Inflammatory macrophage treated with lipopolysaccharide for 1 hour (primary cell): ENCODE results near the gene SERPINB8.

ENCODE experiments used
- DNase-seq, 2 donors: peaks; one replicate each; pipeline ENCODE4 v3.0.0-alpha.2; 2020 to 2022

Gene SERPINB8

GRCh38 chr18:63965716-63966330 is 4.1 kb upstream of the SERPINB8 start:
- DNase-seq = no peak

GRCh38 chr18:63970809-63971205 is 926 bp downstream of the SERPINB8 start:
- peak in 1 of 2 donors; percentile 11 for DNase-seq

GRCh38 chr18:63971320-63972001 is 1.6 kb downstream of the SERPINB8 start:
- peak in 1 of 2 donors; percentile 16 for DNase-seq

GRCh38 chr18:63972002-63972376 is 2.1 kb downstream of the SERPINB8 start:
- peak in 1 of 2 donors; percentile 32 for DNase-seq

- peak in 1 of 2 donors; percentile 37 for DNase-seq
Measured at GRCh38 chr18:63974991-63975390, 5.1 kb downstream of the SERPINB8 start.

- DNase-seq = peak; percentile 40 to 60
Measured at GRCh38 chr18:63975628-63976027, 5.7 kb downstream of the SERPINB8 start.

GRCh38 chr18:63977040-63977439 is 7.2 kb downstream of the SERPINB8 start:
- DNase-seq = no peak

- peak; percentile 40 to 81 for DNase-seq
Measured at GRCh38 chr18:63979409-63979920, 9.6 kb downstream of the SERPINB8 start.

GRCh38 chr18:63980027-63980426 is 10.1 kb downstream of the SERPINB8 start:
- DNase-seq = no peak

GRCh38 chr18:63980896-63981460 is 11.1 kb downstream of the SERPINB8 start:
- DNase-seq = peak; percentile 55 to 59

- DNase-seq = no peak
Measured at GRCh38 chr18:63981719-63982118, 11.8 kb downstream of the SERPINB8 start.

GRCh38 chr18:63982361-63982760 is 12.5 kb downstream of the SERPINB8 start:
- no peak for DNase-seq

- no peak for DNase-seq
Measured at GRCh38 chr18:63986885-63987284, 17.0 kb downstream of the SERPINB8 start.

- DNase-seq = no peak
Measured at GRCh38 chr18:63987743-63988142, 17.9 kb downstream of the SERPINB8 start.

- DNase-seq = no peak
Measured at GRCh38 chr18:63992751-63993150, 22.9 kb downstream of the SERPINB8 start.

GRCh38 chr18:63994783-63995399 is 25.0 kb downstream of the SERPINB8 start:
- peak; percentile 24 to 77 for DNase-seq

- no peak for DNase-seq
Measured at GRCh38 chr18:63997041-63997440, 27.2 kb downstream of the SERPINB8 start.

GRCh38 chr18:63997606-63998005 is 27.7 kb downstream of the SERPINB8 start:
- no peak for DNase-seq

- DNase-seq = no peak
Measured at GRCh38 chr18:63999871-64000270, 30.0 kb downstream of the SERPINB8 start.

GRCh38 chr18:64002581-64002980 is 32.7 kb downstream of the SERPINB8 start:
- DNase-seq = no peak

- DNase-seq = no peak
Measured at GRCh38 chr18:64009305-64009704, 39.4 kb downstream of the SERPINB8 start.

GRCh38 chr18:64011513-64011912 is 41.6 kb downstream of the SERPINB8 start:
- no peak for DNase-seq

- DNase-seq = peak in 1 of 2 donors; percentile 22
Measured at GRCh38 chr18:64017870-64018269, 48.0 kb downstream of the SERPINB8 start.
